Measurements from ENCODE around the gene PNO1.
A peak's percentile ranks its signal among the peaks of the same experiment; 100 is the strongest.

PNO1 gene

DNA sequence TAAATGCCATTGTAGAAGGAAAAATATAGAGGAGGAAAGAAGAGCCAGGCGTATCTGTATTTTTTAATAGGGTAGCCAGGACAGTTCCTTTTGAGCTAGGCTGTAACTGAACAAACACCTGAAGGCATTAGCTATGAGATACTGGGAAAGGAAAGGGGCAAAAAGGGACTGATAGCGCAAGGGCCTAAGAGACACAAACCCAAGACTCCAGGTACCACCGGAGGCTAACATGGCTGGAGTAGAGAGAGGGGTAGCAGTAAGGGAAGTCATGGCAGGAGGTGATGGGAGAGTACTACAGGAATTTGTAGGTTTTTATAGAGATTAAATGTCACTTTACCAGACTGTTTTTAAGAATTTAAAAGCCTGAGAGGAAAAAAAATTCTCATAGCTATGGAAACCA, 20.7 kb downstream of the PNO1 start:
- no peak overlapping the region for H3K4me3 ChIP-seq (ENCODE audit: low read depth, low read length)
- TF ChIP-seq, protein P1, sequence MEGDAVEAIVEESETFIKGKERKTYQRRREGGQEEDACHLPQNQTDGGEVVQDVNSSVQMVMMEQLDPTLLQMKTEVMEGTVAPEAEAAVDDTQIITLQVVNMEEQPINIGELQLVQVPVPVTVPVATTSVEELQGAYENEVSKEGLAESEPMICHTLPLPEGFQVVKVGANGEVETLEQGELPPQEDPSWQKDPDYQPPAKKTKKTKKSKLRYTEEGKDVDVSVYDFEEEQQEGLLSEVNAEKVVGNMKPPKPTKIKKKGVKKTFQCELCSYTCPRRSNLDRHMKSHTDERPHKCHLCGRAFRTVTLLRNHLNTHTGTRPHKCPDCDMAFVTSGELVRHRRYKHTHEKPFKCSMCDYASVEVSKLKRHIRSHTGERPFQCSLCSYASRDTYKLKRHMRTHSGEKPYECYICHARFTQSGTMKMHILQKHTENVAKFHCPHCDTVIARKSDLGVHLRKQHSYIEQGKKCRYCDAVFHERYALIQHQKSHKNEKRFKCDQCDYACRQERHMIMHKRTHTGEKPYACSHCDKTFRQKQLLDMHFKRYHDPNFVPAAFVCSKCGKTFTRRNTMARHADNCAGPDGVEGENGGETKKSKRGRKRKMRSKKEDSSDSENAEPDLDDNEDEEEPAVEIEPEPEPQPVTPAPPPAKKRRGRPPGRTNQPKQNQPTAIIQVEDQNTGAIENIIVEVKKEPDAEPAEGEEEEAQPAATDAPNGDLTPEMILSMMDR (conservative IDR thresholded peaks at IDR 0.05; ENCODE audit: low read depth, low read length) = no peak
- DNase-seq (ENCODE audit: low read depth) = no peak

DNA sequence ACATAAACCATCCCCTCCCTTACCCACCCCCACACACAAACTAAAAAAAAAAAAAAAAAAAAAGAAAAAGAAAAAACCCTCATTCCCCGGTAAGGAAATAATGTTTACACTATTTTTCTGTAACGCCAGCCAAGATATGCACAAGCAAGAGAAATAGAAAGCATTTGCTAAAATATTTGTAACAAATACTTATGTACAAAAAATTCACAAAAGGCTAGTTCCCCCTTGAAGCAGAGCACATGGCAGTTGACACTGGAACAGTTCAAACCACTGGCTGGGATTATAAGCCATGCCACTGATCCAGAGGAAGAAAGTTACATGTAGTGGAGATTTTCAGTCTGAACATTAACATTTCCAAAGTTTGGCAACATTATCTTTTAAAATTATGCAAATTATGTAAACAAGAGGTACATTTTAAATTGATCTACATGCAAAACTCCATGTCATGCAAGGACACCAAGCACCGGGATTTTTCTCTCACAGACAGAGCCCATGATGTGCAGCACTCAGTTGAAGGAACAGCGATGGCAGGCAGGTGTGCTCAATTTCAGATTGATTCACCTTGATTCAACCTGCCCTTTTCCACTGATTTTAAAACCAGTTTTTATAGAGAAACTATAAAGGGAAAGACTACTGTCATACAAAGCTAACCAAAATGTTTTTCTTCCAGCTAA, 21.4 kb downstream of the PNO1 start:
- H3K4me3 ChIP-seq (ENCODE audit: low read depth, low read length) = no peak overlapping the region
- TF ChIP-seq, protein P1 (conservative IDR thresholded peaks at IDR 0.05; ENCODE audit: low read depth, low read length) = no peak
- DNase-seq (ENCODE audit: low read depth) = no peak

DNA sequence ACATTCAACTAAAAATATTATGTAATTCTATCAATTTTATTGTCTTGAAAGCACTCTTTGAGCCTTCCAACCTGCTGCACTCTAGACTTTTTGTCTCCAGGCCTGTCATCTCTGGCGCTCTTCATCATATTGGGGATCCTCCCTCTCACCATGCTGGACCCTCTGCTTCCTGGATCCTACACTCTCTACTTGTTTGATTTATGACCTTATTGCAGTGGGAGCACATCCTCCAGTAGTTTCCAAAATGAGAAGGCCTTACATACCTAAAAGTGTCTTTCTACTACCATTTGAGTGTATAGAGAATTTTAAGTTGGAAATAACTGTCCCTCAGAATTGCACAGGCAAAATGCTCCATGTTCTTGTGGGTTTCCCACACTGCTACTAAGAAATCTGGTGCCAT, 25.2 kb downstream of the PNO1 start:
- TF ChIP-seq, protein P1 (conservative IDR thresholded peaks at IDR 0.05; ENCODE audit: low read depth, low read length) = no peak
- DNase-seq (ENCODE audit: low read depth) = no peak
- H3K4me3 ChIP-seq (ENCODE audit: low read depth, low read length) = no peak overlapping the region

DNA sequence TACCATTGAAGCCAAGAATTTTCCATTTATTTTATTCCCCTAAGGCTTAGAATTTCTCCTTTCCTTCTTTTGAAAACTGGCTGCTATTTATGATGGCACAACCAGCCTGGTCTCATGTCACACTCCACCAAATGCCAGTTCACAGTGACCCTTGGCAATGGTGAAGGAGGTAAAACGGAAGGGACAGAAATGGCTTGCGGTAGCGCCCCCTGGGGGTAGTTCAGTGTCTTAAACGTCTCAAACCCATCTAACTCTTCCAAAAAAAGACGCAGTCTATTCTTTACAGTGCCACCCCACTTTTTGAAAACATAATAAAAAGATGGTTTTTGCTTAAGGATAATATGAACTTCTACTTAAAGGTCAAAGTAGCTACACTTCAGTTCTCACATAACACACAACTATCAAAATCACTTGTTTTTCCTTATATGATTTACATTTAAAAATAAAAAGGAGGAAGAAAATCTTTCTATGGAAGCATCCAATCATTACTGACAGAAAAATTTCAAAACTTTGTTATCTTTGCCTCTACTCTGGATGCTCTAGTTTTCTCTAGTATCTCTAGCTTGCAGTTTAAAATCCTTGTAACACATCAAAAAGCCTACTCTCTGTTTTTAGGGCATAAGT, 28.0 kb downstream of the PNO1 start:
- peak; percentile 51 for DNase-seq (ENCODE audit: low read depth)

DNA sequence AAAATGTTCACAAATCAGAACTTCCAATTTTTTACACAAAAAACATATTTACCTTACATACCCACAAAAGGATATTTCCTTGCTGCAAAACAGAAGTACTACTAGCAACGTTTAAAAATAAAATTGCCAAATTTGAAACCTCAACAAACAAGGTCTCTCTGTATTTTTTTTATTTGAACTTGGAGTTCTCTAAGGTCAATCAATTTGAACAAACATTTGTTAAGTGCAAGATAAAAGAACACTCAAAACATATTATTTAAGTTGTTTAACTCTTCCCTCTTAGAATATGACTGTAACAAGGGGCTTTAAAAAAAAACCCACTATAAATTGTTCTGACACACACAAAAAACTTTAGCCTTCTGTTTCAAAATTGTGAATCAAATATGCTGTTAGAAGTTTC, 29.6 kb downstream of the PNO1 start:
- TF ChIP-seq, protein P1 (conservative IDR thresholded peaks at IDR 0.05; ENCODE audit: low read depth, low read length) = no peak
- H3K4me3 ChIP-seq (ENCODE audit: low read depth, low read length) = no peak overlapping the region
- DNase-seq (ENCODE audit: low read depth) = no peak

More for the DNA sequence above, 28.0 kb downstream of the PNO1 start:
- TF ChIP-seq, protein P1 (conservative IDR thresholded peaks at IDR 0.05; ENCODE audit: low read depth, low read length) = peak; percentile 78
- no peak overlapping the region for H3K4me3 ChIP-seq (ENCODE audit: low read depth, low read length)

DNA sequence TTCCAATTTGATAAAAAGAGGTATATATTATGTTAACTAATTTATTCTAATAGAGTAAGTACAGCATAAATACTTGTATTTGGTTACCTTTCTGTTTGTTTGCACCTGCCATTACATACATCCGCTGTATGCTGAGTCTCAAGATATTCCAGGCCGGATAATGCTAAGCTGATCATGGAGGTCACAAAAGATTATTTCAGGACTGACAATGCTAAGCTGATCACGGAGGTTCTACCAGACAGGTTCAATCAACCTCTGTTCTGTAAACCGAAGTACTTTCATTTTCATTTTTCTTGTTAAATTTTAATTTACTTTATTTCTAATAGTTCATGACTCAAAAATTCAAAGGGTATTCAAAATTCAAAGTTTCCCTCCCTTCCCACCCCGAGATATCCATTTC, 31.1 kb downstream of the PNO1 start:
- TF ChIP-seq, protein P1 (conservative IDR thresholded peaks at IDR 0.05; ENCODE audit: low read depth, low read length) = no peak
- H3K4me3 ChIP-seq (ENCODE audit: low read depth, low read length) = no peak overlapping the region
- no peak for DNase-seq (ENCODE audit: low read depth)

Data from choroid plexus epithelial cell (primary cell).